Common myeloid progenitor, CD34-positive (primary cell): ENCODE data around the gene CFAP74.

Experiments used
- CTCF ChIA-PET: fragments of 350-600 bp; sonication (Branson Sonifier 250); formaldehyde crosslinking; loops from one replicate; lab custom pipeline; 2021; ENCODE audit warnings: antibody characterized with exemption; lab: Charles Lee
- POLR2A ChIA-PET: fragments of 350-600 bp; sonication (Branson Sonifier 250); formaldehyde crosslinking; loops from one replicate; lab custom pipeline; 2021; ENCODE audit warnings: antibody characterized with exemption; lab: Charles Lee
- DNase-seq, 3 donors: peaks; one replicate each; pipeline versions ENCODE4 v3.0.0 to v3.0.0-alpha.2; 2013
- H3K27ac ChIP-seq, 2 experiments: 1 replicate in 1 of 2; 2 replicates in 1 of 2; pipeline ENCODE4 v1.7.0; 2013; ENCODE audit warnings: inconsistent platforms in 2 of 2, low read length in 2 of 2, mild to moderate bottlenecking in 2 of 2, low read depth in 1 of 2, moderate library complexity in 1 of 2; ENCODE audit not compliant: severe bottlenecking in 2 of 2, insufficient read depth in 1 of 2, poor library complexity in 1 of 2
- H3K27me3 ChIP-seq, 5 experiments: replicated peaks in 2 of 5; 1 replicate in 3 of 5; 2 replicates in 2 of 5; pipeline versions ENCODE4 v1.6.1 to v1.7.0; 2013; ENCODE audit warnings: low read length in 4 of 5, mild to moderate bottlenecking in 2 of 5, moderate library complexity in 2 of 5, inconsistent platforms in 1 of 5; ENCODE audit not compliant: insufficient read depth in 5 of 5, control insufficient read depth in 4 of 5
- H3K36me3 ChIP-seq, 4 experiments: 1 replicate in 2 of 4; 2 replicates in 2 of 4; pipeline versions ENCODE4 v1.6.1 to v1.7.0; 2013; ENCODE audit warnings: low read length in 3 of 4, control low read depth in 1 of 4, mild to moderate bottlenecking in 1 of 4; ENCODE audit not compliant: control insufficient read depth in 4 of 4, insufficient read depth in 4 of 4
- H3K4me1 ChIP-seq, 4 experiments: 1 replicate in 3 of 4; 2 replicates in 1 of 4; pipeline versions ENCODE4 v1.6.1 to v1.7.1; 2013; ENCODE audit warnings: low read length in 3 of 4, mild to moderate bottlenecking in 3 of 4, control low read depth in 1 of 4, inconsistent platforms in 1 of 4, moderate library complexity in 1 of 4; ENCODE audit not compliant: control insufficient read depth in 4 of 4, insufficient read depth in 4 of 4; ENCODE audit errors: control extremely low read depth in 1 of 4
- H3K4me3 ChIP-seq, 7 experiments: 1 replicate in 4 of 7; 2 replicates in 3 of 7; pipeline versions ENCODE4 v1.5.1 to v1.7.0; 2013; ENCODE audit warnings: mild to moderate bottlenecking in 7 of 7, low read length in 6 of 7, moderate library complexity in 6 of 7, inconsistent platforms in 2 of 7, low read depth in 2 of 7, control low read depth in 1 of 7; ENCODE audit not compliant: insufficient read depth in 4 of 7, control insufficient read depth in 1 of 7; ENCODE audit errors: extremely low read depth in 1 of 7
- H3K9me3 ChIP-seq, 5 experiments: 1 replicate in 4 of 5; 2 replicates in 1 of 5; pipeline versions ENCODE4 v1.6.1 to v1.7.1; 2013; ENCODE audit warnings: low read length in 4 of 5, mild to moderate bottlenecking in 2 of 5, inconsistent platforms in 1 of 5, low read depth in 1 of 5, moderate library complexity in 1 of 5; ENCODE audit not compliant: control insufficient read depth in 4 of 5, insufficient read depth in 2 of 5; ENCODE audit errors: control extremely low read depth in 1 of 5
- WGBS: methylation state at CpG from one replicate; pipeline ENCODE4 v1.1.5; 2013; ENCODE audit not compliant: insufficient coverage; 5-methylcytosine and 5-hydroxymethylcytosine counted together

The CFAP74 gene

GRCh38 chr1:2024887-2025286 is 21.3 kb upstream of the CFAP74 start:
- DNase-seq: no peak
- WGBS: 91% methylated on average over 18 of the region's 18 CpGs
- ChIA-PET CTCF (interaction anchor here (1.1 kb wide), 1 partner anchor 21 kb away, joined by 3 read pairs; no protein-coding TSS in a partner anchor), POLR2A (no interaction called here)
- Histone ChIP-seq H3K9me3 (no peaks in the 10 kb centered on the region), H3K4me3 (no peak overlapping the region), H3K27ac (no peak overlapping the region), H3K36me3 (no peaks in the 10 kb centered on the region), H3K4me1 (peaks cover 0 to 17% (median 11%) of the 10 kb centered on the region in 4 experiments), H3K27me3 (peaks cover 4 to 33% (median 13%) of the 10 kb centered on the region in 5 experiments)

- Histone ChIP-seq H3K27me3 (peaks cover 4 to 38% (median 14%) of the 10 kb centered on the region in 5 experiments), H3K4me3 (no peak overlapping the region), H3K27ac (no peak overlapping the region), H3K9me3 (no peaks in the 10 kb centered on the region), H3K36me3 (no peaks in the 10 kb centered on the region), H3K4me1 (peaks cover 0 to 21% (median 13%) of the 10 kb centered on the region in 4 experiments)
- WGBS: 92% methylated on average over 7 of the region's 10 CpGs
- POLR2A ChIA-PET: no interaction called here
- CTCF ChIA-PET: no interaction called here
- DNase-seq: no peak
These were observed 20.9 kb upstream of the CFAP74 start for GRCh38 chr1:2024451-2024850.

- H3K27ac ChIP-seq: no peak overlapping the region
- WGBS: 96% methylated on average over 8 of the region's 9 CpGs
- H3K9me3 ChIP-seq: no peaks in the 10 kb centered on the region
- H3K4me1 ChIP-seq: peaks cover 0 to 27% (median 18%) of the 10 kb centered on the region in 4 experiments
- DNase-seq: no peak
- H3K27me3 ChIP-seq: peaks cover 4 to 47% (median 18%) of the 10 kb centered on the region in 5 experiments
- ChIA-PET POLR2A (no interaction called here), CTCF (interaction anchor here (2.7 kb wide), 1 partner anchor 21 kb away, joined by 10 read pairs; no protein-coding TSS in a partner anchor)
- H3K36me3 ChIP-seq: no peaks in the 10 kb centered on the region
- no peak overlapping the region for H3K4me3 ChIP-seq
These were observed 19.6 kb upstream of the CFAP74 start for GRCh38 chr1:2023187-2023586.

GRCh38 chr1:2022063-2022770 is 18.6 kb upstream of the CFAP74 start:
- ChIA-PET CTCF (interaction anchor here (1.0 to 2.7 kb wide), 2 partner anchors 9 to 22 kb away, joined by 3 to 10 read pairs; no protein-coding TSS in a partner anchor), POLR2A (no interaction called here)
- no peak for DNase-seq
- no peak overlapping the region for H3K4me3 ChIP-seq
- no peak overlapping the region for H3K27ac ChIP-seq
- no peaks in the 10 kb centered on the region for H3K36me3 ChIP-seq
- H3K27me3 ChIP-seq: peaks cover 4 to 57% (median 25%) of the 10 kb centered on the region in 5 experiments
- no peaks in the 10 kb centered on the region for H3K9me3 ChIP-seq
- peaks cover 0 to 27% (median 18%) of the 10 kb centered on the region in 4 experiments for H3K4me1 ChIP-seq
- 71% methylated on average over 21 of the region's 21 CpGs for WGBS

- no peak for DNase-seq
- Histone ChIP-seq H3K9me3 (no peaks in the 10 kb centered on the region), H3K27ac (no peak overlapping the region), H3K36me3 (no peaks in the 10 kb centered on the region), H3K27me3 (peaks cover 4 to 62% (median 28%) of the 10 kb centered on the region in 5 experiments), H3K4me3 (no peak overlapping the region), H3K4me1 (peaks cover 0 to 27% (median 18%) of the 10 kb centered on the region in 4 experiments)
- ChIA-PET POLR2A (no interaction called here), CTCF (interaction anchor here (0.9 to 2.7 kb wide), 3 partner anchors 10 to 37 kb away, joined by 3 to 10 read pairs (median 3); no protein-coding TSS in a partner anchor)
- WGBS: 90% methylated on average over 25 of the region's 25 CpGs
These were observed 18.0 kb upstream of the CFAP74 start for GRCh38 chr1:2021550-2021949.

GRCh38 chr1:2020310-2020655 is 16.7 kb upstream of the CFAP74 start:
- Histone ChIP-seq H3K9me3 (no peaks in the 10 kb centered on the region), H3K4me3 (no peak overlapping the region), H3K4me1 (peaks cover 0 to 19% (median 10%) of the 10 kb centered on the region in 4 experiments), H3K36me3 (no peaks in the 10 kb centered on the region), H3K27ac (no peak overlapping the region), H3K27me3 (peaks cover 4 to 74% (median 32%) of the 10 kb centered on the region in 5 experiments)
- 90% methylated on average over 11 of the region's 11 CpGs for WGBS
- ChIA-PET POLR2A (no interaction called here), CTCF (no interaction called here)
- no peak for DNase-seq
